ENCODE measurements around the gene SLC23A3.

GRCh38 chr2:219207884-219208740, 38.3 kb upstream of the SLC23A3 start:
- TF ChIP-seq HDAC1 (IDR thresholded peaks at IDR 0.05), result no peak
- no peak for TF ChIP-seq KLF10 (CRISPR knock-in tag; IDR thresholded peaks at IDR 0.05)
